ENCODE results near the gene KRTAP9-2.
"Not testable (repeated sequence)": the region's sequence is repeated elsewhere in the genome, so short reads cannot be mapped to it uniquely, and the experiment has no call there.

The KRTAP9-2 gene

GRCh38 chr17:41226598-41227095 is at the start of gene KRTAP9-2:
Gene KRTAP9-2 (plus strand): TSS chr17:41226648. CDS start chr17:41226655, 7 bp downstream.
- in situ Hi-C loops (cut with HindIII; ENCODE audit: low sequenced_read_pairs): not testable (repeated sequence)

GRCh38 chr17:41176744-41177387 is 49.6 kb upstream of the KRTAP9-2 start:
- in situ Hi-C loops (cut with HindIII; ENCODE audit: low sequenced_read_pairs): no loop called here

GRCh38 chr17:41177727-41178271 is 48.6 kb upstream of the KRTAP9-2 start, which contains the start of gene KRTAP4-2:
Gene KRTAP4-2 (minus strand): TSS chr17:41178221. CDS start chr17:41178164, 57 bp downstream.
- in situ Hi-C loops (cut with HindIII; ENCODE audit: low sequenced_read_pairs): no loop called here

- in situ Hi-C loops (cut with HindIII; ENCODE audit: low sequenced_read_pairs): no loop called here
These were observed 48.1 kb upstream of the KRTAP9-2 start for GRCh38 chr17:41178341-41178740.

- in situ Hi-C loops (cut with HindIII; ENCODE audit: low sequenced_read_pairs): no loop called here
These were observed 47.4 kb upstream of the KRTAP9-2 start for GRCh38 chr17:41178843-41179616.

GRCh38 chr17:41184480-41184961 is 41.9 kb upstream of the KRTAP9-2 start, which contains the start of gene KRTAP4-1:
Gene KRTAP4-1 (minus strand): TSS chr17:41184911. CDS start chr17:41184854, 57 bp downstream.
- in situ Hi-C loops (cut with HindIII; ENCODE audit: low sequenced_read_pairs): no loop called here

- in situ Hi-C loops (cut with HindIII; ENCODE audit: low sequenced_read_pairs): no loop called here
These were observed 41.4 kb upstream of the KRTAP9-2 start for GRCh38 chr17:41185001-41185400.

- in situ Hi-C loops (cut with HindIII; ENCODE audit: low sequenced_read_pairs): no loop called here
These were observed 39.6 kb upstream of the KRTAP9-2 start for GRCh38 chr17:41186872-41187271.

- in situ Hi-C loops (cut with HindIII; ENCODE audit: low sequenced_read_pairs): not testable (repeated sequence)
These were observed 36.6 kb upstream of the KRTAP9-2 start, which contains the start of gene KRTAP9-1 for GRCh38 chr17:41189837-41190318. Gene KRTAP9-1 (plus strand): TSS chr17:41189887. CDS start chr17:41189887, 0 bp downstream.

- in situ Hi-C loops (cut with HindIII; ENCODE audit: low sequenced_read_pairs): no loop called here
These were observed 36.1 kb upstream of the KRTAP9-2 start for GRCh38 chr17:41190328-41190727.

GRCh38 chr17:41196068-41196467 is 30.4 kb upstream of the KRTAP9-2 start:
- in situ Hi-C loops (cut with HindIII; ENCODE audit: low sequenced_read_pairs): no loop called here

- in situ Hi-C loops (cut with HindIII; ENCODE audit: low sequenced_read_pairs): no loop called here
These were observed 26.9 kb upstream of the KRTAP9-2 start for GRCh38 chr17:41199421-41200078.

GRCh38 chr17:41211845-41212466 is 14.5 kb upstream of the KRTAP9-2 start:
- in situ Hi-C loops (cut with HindIII; ENCODE audit: low sequenced_read_pairs): loop anchor here (10.0 kb wide), 1 partner anchor 197 kb away; no protein-coding TSS in a partner anchor

GRCh38 chr17:41212524-41213169 is 13.8 kb upstream of the KRTAP9-2 start:
- in situ Hi-C loops (cut with HindIII; ENCODE audit: low sequenced_read_pairs): loop anchor here (10.0 kb wide), 1 partner anchor 198 kb away; no protein-coding TSS in a partner anchor

- in situ Hi-C loops (cut with HindIII; ENCODE audit: low sequenced_read_pairs): loop anchor here (10.0 kb wide), 1 partner anchor 201 kb away; no protein-coding TSS in a partner anchor
These were observed 10.8 kb upstream of the KRTAP9-2 start for GRCh38 chr17:41215681-41216080.

GRCh38 chr17:41223821-41224220 is 2.6 kb upstream of the KRTAP9-2 start:
- in situ Hi-C loops (cut with HindIII; ENCODE audit: low sequenced_read_pairs): no loop called here

- in situ Hi-C loops (cut with HindIII; ENCODE audit: low sequenced_read_pairs): no loop called here
These were observed 397 bp upstream of the KRTAP9-2 start for GRCh38 chr17:41226051-41226450.

- in situ Hi-C loops (cut with HindIII; ENCODE audit: low sequenced_read_pairs): no loop called here
These were observed 3.6 kb downstream of the KRTAP9-2 start for GRCh38 chr17:41230094-41230493.

- in situ Hi-C loops (cut with HindIII; ENCODE audit: low sequenced_read_pairs): no loop called here
These were observed 5.3 kb downstream of the KRTAP9-2 start for GRCh38 chr17:41231731-41232130.

Data from endothelial cell of hepatic sinusoid (primary cell).